HG03460 (cell line): ENCODE measurements around the gene FOXJ3.

Experiments
- ATAC-seq: cut with Tn5 transposase; IDR thresholded peaks from one replicate; pipeline ENCODE4 v1.9.1; 2021; ENCODE audit not compliant: unreplicated experiment

FOXJ3 gene

DNA sequence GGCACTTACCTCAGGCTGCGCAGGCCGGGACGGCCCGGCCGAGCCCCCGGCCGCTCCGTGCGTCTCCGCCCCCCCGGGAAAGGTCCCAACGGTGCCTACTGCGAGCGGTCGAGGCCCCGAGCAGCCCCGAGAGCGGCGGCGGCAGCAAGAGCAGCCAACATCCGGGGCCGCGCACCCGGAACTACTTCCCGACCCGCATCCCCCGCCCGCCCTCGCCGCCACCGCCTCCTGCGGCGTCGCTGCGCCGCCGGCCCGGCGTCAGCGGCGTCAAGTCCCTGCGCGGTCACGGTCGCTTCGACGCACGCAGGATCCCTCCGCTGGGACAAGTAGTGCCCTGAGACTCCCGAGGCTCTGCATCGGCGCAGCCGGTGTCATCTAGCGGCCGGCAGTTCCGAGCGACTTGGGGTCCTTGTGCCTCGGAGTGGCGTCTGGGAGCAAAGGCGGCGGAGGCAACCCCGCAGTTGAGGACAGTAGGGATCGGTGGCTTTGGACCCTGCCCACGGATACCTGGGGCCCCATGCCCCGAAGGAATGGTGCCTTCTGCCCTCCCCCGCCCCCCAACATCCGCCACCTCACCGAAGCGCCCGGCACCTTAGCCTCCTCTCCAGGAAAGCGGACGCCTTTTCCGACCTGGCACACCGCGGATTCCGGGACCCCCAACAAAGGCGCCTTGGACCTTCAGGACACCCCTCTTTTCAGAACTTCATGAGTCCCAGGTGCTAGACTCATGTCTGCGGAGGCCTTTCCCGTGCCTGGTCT lies at the start of gene FOXJ3:
Gene FOXJ3 (minus strand): TSS at position 186 of the 759 bp plus-strand sequence. CDS start 24,142 bp downstream, outside the sequence.
- ATAC-seq: peak; percentile 68

DNA sequence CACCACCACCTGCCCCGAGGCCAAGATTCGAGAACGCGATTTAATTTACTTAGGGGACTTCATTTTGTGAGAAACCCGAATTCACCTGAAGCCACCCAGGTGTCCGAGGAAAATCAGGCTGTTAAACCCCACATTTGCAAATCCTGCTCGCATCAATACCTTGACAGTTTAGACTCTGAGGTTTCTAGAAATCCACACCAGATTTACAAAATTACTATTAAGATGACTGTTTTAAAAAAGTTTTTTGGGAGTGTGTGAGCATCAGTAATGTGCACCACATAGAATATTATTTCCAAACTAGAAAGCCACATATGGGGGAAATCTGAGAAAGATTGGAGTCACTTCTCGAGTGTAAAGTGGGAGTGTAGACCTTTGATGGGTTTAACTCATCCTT lies 46.2 kb upstream of the FOXJ3 start:
- ATAC-seq: no peak

DNA sequence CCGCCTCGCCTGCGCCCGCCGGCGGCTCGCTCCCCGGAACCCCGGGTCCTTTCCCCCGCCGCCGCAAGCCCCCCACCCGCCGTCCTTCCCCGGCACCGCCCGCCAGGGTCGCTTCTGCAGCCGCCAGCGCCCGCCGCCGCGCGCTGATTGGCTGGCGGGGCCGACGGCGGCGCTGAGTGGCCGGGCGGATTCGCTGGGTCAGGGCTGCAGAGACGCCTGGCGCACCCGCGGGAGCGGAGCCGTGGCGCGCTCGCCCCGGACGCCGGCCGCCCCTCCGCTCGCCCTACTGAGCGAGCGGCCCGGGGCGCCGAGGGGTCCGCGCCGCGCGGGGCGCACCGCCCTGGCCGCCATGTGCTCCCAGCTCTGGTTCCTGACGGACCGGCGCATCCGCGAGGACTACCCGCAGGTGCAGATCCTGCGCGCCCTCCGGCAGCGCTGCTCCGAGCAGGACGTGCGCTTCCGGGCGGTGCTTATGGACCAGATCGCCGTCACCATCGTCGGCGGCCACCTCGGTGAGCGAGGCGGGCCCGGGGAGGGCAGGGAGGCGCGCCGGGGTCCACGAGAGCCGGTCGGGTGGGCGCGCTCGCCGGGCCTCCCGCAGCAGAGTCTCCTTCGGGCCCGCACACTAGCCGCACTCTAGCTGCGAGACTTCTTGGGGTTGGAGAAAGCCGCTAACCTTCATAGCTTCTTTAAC lies 45.7 kb upstream of the FOXJ3 start, which contains the start of gene RIMKLA:
Gene RIMKLA (plus strand): TSS at position 207 of the 694 bp plus-strand sequence. CDS start 143 bp downstream, at position 350.
- peak; percentile 81 for ATAC-seq

DNA sequence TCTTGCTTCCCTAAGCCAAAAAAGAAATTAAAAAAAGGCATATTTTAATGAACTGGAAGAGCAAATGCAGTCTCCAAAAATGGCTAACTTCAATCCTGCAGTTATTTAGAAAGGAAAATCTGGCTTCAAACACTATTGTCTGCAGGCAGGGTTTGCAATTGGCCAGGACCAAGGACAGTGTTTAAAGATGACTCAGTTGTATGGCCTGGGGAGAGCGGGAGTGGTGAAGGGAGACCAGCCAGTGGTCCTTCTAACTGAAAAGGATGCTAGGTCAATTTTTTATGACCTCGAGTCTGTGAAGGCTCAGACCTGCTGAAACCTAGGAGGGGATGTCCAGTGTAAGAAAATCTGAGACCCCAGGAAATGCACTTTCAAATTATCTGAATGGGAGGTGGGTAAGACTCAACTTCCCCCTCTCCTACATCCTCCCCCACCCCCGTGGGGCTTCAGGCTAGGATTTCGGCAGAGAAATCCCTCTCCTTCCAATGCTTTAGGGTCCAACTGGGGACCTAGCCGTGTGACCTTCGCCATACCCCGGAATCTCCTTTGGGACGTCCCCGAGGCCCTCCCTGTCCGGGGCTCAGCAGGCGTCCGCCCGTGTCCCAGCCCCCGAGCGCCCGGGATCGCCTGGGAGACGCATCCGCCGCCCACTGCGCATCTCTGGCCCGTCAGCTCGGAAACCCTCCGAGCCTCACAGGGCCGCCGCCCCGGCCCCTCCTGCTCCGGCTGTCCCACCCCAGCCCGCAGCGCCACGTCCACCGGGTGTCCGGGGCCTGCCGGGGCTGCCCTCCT lies 45.0 kb upstream of the FOXJ3 start:
- peak; percentile 34 for ATAC-seq

DNA sequence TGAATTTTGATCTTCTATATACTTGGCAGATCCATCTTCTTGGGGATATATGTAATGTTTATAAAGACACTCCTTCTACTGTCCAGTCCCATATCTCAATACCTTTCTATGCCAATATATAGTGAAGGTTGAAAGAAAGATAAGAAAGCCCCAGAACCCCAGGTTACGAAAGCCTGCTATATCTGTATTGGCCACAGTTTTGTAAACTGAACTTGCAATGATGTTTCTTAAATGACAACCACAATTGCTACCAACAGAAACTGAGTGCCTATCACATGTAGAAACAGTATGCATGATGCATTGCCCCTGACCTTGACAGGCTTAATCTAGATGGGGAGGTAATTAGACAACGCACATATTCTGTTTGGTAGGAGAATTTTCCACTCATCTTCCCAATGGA lies 37.8 kb upstream of the FOXJ3 start:
- ATAC-seq: no peak

DNA sequence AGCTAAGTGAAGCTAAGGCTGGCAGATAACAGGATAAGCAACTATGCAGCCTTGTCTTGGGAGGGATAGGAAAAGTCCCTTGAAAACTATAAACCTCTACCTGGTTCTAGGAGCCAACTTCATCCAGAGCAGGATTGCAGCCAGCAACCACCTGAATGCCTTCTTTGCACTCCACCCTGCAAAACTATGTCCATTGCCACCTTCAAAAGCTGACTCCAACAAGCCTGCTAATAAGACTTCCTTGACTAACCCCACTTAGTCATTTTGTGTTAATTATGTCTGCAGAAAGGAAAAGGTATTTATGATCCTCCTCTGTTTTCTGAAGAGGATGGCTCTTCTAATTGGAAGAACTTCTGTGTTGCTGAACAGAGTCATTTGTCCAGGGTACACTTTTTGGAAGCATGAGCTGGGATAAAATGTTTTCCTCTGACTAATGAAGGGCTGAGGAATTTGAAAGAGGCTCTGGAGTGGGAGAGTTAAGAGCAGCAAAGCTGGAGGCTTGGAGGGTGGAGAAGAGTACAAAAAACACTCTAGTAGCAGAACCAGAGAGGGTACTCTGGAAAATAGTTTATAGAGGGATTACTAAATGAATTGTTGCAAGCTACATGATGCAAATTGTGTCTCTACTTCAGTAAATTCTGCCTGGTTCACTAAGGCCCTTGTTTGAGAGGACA lies 36.0 kb upstream of the FOXJ3 start:
- ATAC-seq: no peak

DNA sequence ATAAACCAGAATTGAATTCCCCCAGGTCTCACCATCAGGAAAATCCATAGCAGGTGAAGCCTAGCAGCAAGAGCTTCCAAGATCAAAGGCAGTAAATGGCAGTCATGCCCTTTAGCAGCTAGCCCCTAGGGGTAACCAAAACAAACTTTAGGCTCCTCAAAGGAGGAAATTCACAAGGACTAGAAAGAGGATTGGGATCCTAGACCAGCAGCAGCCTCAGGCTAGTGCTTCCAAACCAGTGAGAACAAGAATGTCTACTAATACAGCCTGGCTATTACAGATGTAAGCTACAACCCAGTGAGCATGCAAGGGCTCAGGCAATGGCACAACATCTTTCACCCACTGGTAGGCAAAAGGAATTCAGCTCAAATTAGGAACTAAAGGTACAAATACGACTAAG lies 34.4 kb upstream of the FOXJ3 start:
- ATAC-seq: no peak

DNA sequence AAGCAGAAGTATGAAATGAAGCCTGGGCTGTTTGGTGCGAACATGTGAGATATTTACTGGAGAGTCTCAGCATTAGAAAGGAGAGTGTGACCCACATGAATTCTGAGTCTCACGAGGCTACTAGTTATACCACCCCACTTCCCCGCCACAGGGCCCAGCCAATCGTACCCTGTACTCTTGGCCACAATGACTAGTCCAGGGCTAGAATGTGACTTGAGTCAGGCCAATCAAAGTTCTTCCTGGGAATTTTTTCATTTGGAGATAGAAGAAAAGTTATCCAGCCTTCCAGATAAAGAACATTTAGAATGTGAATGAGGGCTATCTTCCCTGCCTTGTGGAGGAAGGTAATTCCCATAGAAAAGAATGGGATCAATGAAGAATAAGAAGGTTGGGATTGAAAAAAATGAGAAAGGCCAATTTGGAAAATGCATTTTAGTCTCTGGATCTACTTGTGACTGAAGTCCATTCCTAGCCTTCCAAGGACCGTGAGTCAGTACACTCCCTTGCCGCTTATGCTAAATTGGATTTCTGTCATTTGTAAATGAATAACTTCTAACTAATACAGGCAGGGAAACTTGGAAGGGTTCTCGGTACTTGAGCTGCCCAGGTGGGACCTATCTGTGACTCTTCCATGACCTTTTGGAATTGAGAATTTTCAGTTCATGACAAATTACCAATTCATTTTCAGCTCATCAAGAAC lies 33.2 kb upstream of the FOXJ3 start:
- no peak for ATAC-seq

DNA sequence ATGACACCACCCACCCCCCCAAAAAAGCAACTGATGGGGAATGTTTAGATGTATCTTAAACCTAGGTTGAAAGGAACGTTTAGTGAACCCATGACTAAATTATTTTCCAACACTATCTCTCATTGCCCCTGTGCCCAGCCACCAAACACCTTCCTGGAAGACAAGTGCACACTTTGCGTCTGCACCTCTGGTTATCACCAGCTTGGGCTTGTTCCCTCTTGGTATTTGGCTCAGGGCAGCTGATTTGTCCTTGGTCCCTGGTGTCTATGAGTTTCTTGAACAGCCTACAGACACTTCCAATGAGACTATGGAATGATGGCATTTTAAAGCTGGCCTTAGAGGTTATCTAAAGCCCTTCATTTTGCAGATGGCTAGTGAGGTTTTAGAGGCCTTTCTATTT lies 30.1 kb upstream of the FOXJ3 start:
- no peak for ATAC-seq

DNA sequence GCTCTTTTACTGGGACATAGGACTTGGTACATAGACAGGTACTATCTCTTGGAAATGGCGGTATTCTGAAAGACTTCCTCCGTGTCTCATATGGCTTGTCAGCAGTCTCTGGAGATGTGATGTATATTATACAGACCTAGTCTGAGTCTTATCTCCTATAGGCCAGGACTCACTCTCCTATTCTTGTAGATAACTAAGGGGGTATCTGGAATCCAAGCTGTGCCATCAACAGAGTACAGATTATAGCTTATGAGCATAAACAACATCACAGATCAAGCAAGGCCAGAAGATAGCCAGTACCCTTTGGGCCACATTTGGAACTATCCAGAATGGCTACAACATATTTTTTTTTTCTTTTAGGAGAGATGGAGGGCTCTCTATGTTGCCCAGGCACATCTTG lies 29.5 kb upstream of the FOXJ3 start:
- no peak for ATAC-seq

DNA sequence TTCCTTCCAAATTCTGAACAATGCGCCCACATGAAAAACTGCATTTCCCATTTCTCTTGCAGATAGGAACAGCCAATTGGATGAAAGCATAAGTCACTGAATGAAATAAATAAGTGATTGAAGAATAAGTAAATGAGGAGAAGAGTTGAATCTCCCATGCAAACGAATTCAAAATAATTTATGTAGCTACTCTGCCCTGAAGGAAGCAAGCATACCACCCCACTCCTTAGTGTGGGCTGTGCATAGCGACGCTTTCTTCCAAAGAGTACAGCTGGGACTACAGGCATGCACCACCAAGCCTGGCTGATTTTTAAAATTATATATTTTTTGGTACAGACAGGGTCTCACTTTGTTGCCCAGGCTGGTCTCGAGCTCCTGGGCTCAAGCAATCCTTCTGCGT lies 29.1 kb upstream of the FOXJ3 start:
- no peak for ATAC-seq

DNA sequence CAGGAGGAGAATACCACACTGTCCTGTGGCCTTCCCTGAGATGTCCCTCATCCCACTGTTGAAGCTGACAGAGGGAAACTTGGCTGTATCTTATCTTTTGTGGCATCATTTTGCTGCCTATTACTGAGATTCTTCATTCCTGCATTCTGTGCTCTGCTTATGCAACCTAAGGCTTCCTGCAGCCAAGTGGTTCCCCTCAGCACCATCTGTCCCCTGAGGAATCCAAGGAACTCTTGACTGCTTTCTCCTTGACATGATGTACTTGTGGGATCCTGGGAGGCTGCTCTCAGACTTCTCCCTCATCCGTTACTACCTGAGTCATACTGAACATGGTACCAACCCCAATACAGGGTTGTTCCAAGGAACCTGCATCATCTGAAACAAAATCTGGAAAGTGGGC lies 24.4 kb upstream of the FOXJ3 start:
- no peak for ATAC-seq

DNA sequence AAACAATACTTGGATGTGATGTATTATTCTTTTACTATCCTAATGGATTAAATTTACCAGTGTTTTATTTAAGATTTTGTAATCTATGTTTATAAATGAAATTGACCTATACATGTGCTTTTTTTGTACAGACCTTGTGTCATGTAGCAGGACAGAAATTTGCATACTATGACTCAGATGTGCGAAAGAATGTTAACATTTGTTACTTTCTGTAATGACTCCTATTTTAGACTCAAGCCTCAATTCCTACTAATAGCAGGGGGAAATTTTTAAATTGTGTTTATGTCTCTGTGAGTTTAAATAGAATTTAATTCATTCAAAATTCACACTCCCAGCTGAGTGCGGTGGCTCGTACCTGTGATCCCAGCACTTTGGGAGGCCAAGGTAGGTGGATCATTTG lies 23.8 kb upstream of the FOXJ3 start:
- ATAC-seq: no peak

DNA sequence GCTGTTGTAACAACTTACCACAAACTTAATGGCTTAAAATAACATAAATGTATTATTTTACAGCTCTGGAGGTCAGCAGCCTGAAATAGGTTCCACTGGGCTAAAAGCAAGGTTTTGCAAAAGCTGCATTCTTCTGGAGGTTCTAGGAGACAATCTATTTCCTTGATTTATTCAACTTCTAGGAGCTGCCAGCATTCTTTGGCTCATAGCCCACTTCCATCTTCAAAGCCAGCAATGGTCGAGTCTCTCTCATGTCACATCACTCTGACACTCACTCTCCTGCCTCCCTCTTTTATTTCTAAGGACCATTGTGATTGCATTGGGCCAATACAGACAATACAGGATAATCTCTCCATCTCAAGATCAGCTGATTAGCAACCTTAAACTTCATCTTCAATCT lies 15.1 kb upstream of the FOXJ3 start:
- ATAC-seq: no peak

DNA sequence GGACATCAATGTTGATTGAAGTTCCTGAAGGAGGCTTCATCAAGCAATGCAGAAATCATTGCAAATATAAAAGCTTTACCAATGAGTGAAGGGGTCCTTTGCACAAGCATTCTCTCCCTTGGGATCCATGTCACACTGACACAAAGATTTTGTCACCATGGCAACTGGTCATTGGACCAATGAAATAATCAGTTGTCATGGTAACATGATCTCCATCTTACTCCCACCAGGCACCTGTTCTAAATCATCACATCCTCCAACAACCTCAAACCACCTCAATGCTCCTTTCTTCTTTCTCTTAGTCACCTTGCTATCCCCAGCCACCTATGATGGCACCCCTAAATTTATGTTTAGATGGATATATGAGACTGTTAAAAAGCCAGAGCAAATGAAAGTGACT lies 13.5 kb upstream of the FOXJ3 start:
- ATAC-seq: no peak

DNA sequence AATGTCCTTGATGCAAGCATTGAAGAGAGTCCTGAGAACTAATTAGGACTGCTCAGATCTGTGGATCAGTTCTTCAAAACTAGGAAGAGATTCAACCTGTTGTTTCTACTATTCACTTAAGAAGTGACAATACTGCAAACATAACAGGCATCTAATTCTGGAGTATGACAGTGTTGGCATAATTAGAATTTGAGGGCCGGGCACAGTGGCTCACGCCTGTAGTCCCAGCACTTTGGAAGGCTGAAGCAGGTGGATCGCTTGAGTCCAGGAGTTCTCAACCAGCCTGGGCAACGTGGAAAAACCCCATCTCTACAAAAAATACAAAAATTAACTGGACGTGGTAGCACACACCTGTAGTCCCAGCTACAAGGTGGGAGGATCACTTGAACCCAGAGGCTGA lies 8.0 kb upstream of the FOXJ3 start:
- ATAC-seq: no peak

DNA sequence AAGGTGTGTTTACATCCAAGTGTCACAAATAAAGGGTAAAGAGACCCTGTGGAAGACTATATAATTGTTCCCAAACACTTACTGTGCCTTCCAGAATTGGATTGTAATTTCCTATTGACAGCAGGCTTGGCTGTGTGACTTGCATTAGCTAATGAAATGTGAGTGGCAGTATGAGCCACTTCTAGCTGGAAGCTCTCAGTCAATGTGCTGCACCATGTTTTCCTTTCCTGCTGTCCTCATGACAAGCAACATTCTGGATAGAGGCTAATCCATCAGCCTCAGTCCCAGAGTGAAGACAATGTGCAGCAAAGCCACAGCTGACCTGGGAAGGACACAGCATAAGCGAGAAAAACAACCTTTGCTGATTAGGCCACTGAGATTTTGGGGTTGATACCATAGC lies 5.9 kb upstream of the FOXJ3 start:
- ATAC-seq: no peak

DNA sequence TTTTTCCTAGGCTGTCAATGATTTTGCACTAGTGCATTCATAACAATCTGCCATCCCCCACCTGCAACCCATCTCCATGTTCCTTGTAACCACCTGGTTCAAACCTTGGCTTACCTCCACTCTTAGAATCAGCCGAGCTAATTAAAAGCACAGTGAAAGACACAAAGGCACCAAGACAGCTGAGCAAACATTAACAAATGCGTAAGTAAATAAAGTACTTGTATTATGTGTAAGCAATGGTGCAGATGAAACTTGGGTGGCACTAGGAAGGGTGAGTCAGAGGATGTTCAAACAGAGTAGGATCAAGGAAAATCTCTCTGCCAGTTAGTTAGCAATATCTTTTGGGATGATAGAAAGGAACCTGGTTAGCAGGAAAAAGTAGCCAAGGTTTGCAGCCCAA lies 5.1 kb upstream of the FOXJ3 start:
- no peak for ATAC-seq

DNA sequence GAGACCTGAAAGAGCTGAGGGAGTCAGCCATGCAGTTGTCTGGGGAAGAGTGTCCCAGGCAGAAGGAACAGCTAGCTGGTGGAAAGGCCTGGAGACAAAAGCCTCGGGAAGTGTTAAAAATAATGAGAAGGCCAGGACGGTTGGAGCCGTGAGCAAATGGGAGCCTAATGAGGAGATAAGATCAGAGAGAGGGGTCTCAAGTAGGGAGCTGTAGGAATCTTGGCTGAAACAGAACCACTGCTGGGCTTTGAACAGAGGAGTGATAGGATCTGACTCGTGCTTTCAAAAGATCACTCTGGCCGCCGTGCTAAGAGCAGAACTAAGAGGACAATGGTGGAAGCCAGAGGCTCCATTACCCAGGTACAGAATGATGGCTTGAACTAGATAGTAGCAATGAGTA lies 1.9 kb upstream of the FOXJ3 start:
- no peak for ATAC-seq

DNA sequence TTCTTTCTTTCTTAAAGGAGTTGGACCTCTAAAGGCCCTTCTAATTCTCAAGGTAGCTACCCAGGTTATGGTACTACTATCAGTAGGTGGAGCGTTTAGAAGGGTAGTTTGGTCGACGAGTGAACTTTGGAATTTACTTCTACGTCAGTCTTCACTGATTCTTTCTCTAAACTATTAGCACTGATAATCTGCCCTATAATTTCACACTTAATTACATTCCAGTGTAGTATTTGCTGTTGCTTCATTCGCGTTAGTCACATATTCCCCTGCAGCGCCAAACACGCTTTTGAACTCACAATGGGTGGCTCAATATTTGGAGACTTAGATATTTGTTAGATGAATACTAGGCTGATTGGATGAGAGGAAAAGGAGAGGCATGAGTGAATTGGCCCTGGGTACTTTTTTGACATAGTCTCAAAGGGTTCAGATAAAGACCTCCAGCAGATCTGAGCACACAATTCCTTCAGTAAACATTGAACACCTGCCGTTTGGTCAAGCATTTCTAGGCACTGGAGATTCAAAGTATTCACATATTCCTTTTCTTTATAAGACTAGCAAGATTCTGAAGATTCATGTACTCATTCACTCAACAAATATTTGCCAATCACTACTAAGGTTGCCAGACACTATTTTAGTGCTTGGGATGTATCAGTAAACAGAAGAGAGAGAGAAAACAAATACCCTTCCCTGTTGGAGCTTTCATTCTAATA lies 929 bp upstream of the FOXJ3 start:
- no peak for ATAC-seq
